Mucosa of descending colon (tissue), 3 donors: ENCODE results near the gene CNTN4. TPM values are rescaled to one million over a fixed set of nuclear protein-coding genes. Genes with fewer than 3 reads are reported as not detected.

Experiments
- ATAC-seq: fragments of 200-7000 bp; cut with Tn5 transposase; one replicate; pipeline ENCODE4 v1.9.1; 2020; ENCODE audit warnings: mild to moderate bottlenecking, moderate library complexity
- DNase-seq, 3 donors: peaks; one replicate each; pipeline ENCODE4 v3.0.0-alpha.2; 2020
- H3K36me3 ChIP-seq: fragments of 200-600 bp; one replicate; pipeline ENCODE4 v1.8.0; 2021; ENCODE audit warnings: low read depth, mild to moderate bottlenecking
- H3K4me1 ChIP-seq: fragments of 200-600 bp; one replicate; pipeline ENCODE4 v1.8.0; 2021; ENCODE audit warnings: low read depth, mild to moderate bottlenecking
- H3K4me3 ChIP-seq: fragments of 200-600 bp; one replicate; pipeline ENCODE4 v1.8.0; 2021; ENCODE audit warnings: mild to moderate bottlenecking
- H3K9me3 ChIP-seq: fragments of 200-600 bp; one replicate; pipeline ENCODE4 v1.8.0; 2021; ENCODE audit warnings: mild to moderate bottlenecking
- CTCF ChIP-seq: fragments of 200-600 bp; IDR thresholded peaks from one replicate; pipeline ENCODE4 v1.8.0; 2022; ENCODE audit warnings: antibody characterized with exemption, mild to moderate bottlenecking
- intact Hi-C, 2 donors: fragments of 100-400 bp; cut with DNase I in 1 of 2; cut with micrococcal nuclease in 1 of 2; formaldehyde crosslinking; loops; one replicate each; pipeline versions ENCODE4 v1.11.0 to v1.11.1; 2022; cut with DNase I, micrococcal nuclease
- total RNA-seq, 3 donors: library from RNA; stranded (reverse); fragmentation: NEBNext Ultra II Directional in 2 of 3; extraction: Animal tissue kit (Norgen Biotek cat#: 25700) in 2 of 3; gene quantifications; one replicate each; pipeline versions ENCODE4 v1.2.1 to v1.2.4, GENCODE V29; 2021 to 2023
- donor health status: DM: no; HTN: no; CAD: no; lungs with moderate emphysema.
- donor health status: DM: no; HTN: no; CAD: no.
- donor health status: DM: no; HTN: yes; CAD: no.

The CNTN4 gene
- total RNA-seq, 3 donors from 2014 or later = 7.8 to 41.1 (median 13.4) TPM

GRCh38 chr3:2783261-2783660, 684.6 kb downstream of the CNTN4 start:
- H3K9me3 ChIP-seq = no peaks in the 10 kb centered on the region
- H3K4me1 ChIP-seq = no peaks in the 10 kb centered on the region
- H3K36me3 ChIP-seq = no peaks in the 10 kb centered on the region
- intact Hi-C loops = no loop called here
- DNase-seq = no peak
- ATAC-seq = no peak
- no peak overlapping the region for H3K4me3 ChIP-seq
- no peak for TF ChIP-seq CTCF

GRCh38 chr3:2784627-2785026, 686.0 kb downstream of the CNTN4 start:
- H3K36me3 ChIP-seq = no peaks in the 10 kb centered on the region
- no peak for TF ChIP-seq CTCF
- DNase-seq (no peak), ATAC-seq (no peak)
- H3K4me3 ChIP-seq = no peak overlapping the region
- H3K9me3 ChIP-seq = no peaks in the 10 kb centered on the region
- no peaks in the 10 kb centered on the region for H3K4me1 ChIP-seq
- intact Hi-C loops = no loop called here

GRCh38 chr3:2790266-2790815, 691.7 kb downstream of the CNTN4 start:
- intact Hi-C loops = no loop called here
- Histone ChIP-seq H3K4me1 (no peaks in the 10 kb centered on the region), H3K4me3 (no peak overlapping the region), H3K9me3 (no peaks in the 10 kb centered on the region), H3K36me3 (no peaks in the 10 kb centered on the region)
- TF ChIP-seq CTCF = no peak
- no peak for DNase-seq
- ATAC-seq = no peak

- no peak for ATAC-seq
- Histone ChIP-seq H3K36me3 (no peaks in the 10 kb centered on the region), H3K9me3 (no peaks in the 10 kb centered on the region), H3K4me1 (no peaks in the 10 kb centered on the region), H3K4me3 (no peak overlapping the region)
- TF ChIP-seq CTCF = no peak
- DNase-seq = no peak
- intact Hi-C loops = no loop called here
These were observed 693.8 kb downstream of the CNTN4 start for GRCh38 chr3:2792432-2792831.

GRCh38 chr3:2793987-2794386, 695.3 kb downstream of the CNTN4 start:
- no peaks in the 10 kb centered on the region for H3K36me3 ChIP-seq
- no peak for DNase-seq
- no peaks in the 10 kb centered on the region for H3K9me3 ChIP-seq
- intact Hi-C loops = no loop called here
- H3K4me1 ChIP-seq = no peaks in the 10 kb centered on the region
- H3K4me3 ChIP-seq = no peak overlapping the region
- no peak for ATAC-seq
- TF ChIP-seq CTCF = no peak

GRCh38 chr3:2802429-2802828, 703.8 kb downstream of the CNTN4 start:
- H3K4me3 ChIP-seq = no peak overlapping the region

More at GRCh38 chr3:2802429-2802828, 703.8 kb downstream of the CNTN4 start:
- intact Hi-C loops = no loop called here
- DNase-seq (no peak), ATAC-seq (no peak)
- Histone ChIP-seq H3K9me3 (no peaks in the 10 kb centered on the region), H3K4me1 (no peaks in the 10 kb centered on the region), H3K36me3 (no peaks in the 10 kb centered on the region)
- no peak for TF ChIP-seq CTCF
